Stimulated activated CD4-positive, alpha-beta T cell treated with anti-CD3 and anti-CD28 coated beads, Interleukin-1b, Interleukin-23, amount 100 ng/mL, for 4 hours (primary cell): ENCODE data around the gene LLGL1.

ENCODE experiments used
- DNase-seq, 2 donors: peaks; one replicate each; pipeline ENCODE4 v3.0.0-alpha.2; 2020; ENCODE audit warnings: low read depth in 2 of 2

LLGL1 gene

DNA sequence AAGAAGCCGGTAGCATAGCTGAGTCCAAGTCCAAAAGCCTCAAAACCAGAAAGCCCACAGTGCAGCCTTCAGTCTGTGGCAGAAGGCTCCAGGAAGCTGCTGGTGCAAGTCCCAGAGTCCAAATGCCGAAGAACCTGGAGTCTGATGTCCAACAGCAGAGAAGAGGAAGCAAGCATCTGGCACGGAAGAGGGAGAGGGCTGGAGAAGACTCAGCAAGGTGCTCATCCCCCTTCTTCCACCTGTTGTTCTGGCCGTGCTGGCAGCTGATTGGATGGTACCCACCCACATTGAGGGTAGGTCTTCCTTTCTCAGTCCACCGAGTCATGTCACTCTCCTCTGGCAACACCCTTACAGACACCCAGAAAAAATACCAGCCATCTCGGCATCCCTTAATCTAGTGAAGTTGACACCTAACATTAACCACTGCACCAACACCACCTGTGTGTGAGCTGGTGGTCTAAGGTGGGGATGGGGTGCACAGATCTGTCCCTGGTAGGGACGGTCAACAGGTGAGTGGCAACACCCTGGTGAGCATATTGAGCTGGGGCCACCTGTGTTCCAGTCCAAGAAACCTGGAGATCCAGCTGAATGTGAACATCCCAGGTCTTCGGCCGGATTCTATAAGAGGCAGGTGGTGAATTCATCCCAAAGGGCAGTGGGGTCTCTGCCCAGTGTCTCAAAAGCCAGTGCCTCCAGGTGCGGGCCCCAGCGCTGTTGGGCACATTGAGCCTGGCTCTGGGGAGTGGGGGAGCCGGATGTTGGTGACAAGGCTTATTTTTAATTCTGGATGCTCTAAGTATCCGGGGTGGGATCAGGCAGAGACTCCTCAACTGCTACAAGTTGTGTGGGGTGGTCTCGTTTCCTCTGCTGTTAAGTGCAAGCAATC is 44.9 kb downstream of the LLGL1 start:
- no peak for DNase-seq

- DNase-seq = no peak
These were observed 51.6 kb downstream of the LLGL1 start for GRCh38 chr17:18277076-18277475.

DNA sequence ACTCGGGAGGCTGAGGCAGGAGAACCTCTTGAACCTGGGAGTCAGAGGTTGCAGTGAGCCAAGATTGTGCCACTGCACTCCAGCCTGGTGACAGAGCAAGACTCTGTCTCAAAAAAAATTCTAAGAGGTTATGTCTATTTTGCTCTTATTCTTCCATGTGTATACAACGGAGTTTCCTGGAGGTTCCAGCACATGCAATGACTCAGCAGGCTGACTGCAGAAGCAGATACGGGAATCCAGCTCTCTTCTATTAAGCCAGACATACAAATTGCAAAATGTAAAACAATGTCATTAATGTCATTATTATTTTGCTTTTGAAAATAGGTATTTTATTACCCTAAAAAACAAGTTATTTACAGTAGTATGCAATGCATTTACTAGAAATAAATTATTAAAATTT is 53.4 kb downstream of the LLGL1 start:
- DNase-seq = no peak

GRCh38 chr17:18280249-18280648 is 54.8 kb downstream of the LLGL1 start:
- DNase-seq = no peak

DNA sequence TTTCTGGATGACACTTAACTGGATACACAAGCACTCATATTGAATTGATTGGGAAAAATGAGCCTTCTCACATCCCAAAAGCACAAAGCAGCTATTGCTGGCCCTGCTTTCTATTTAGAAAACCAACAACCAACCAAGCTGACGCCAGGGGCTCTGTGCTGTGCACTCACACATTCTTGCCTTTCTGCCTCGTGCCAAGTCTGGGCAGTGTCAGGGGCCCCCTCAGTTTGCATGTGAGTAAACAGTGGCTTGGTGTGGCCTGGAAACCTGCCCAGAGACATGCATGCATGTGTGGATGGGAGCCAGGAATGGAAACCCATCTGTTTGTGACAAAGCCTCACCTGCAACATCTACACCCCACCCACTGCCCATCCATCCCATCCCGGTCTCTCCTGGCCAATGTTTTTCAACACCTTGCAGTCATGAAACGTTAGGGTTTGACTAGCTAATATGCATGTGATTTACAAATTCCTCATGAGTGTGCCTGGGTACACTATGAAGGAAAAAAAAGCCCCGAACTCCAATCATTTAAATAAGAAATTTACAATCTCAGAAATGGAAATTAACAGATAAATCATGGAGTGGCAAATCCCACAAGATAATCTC is 55.4 kb downstream of the LLGL1 start:
- DNase-seq = no peak

- no peak for DNase-seq
These were observed 56.4 kb downstream of the LLGL1 start for GRCh38 chr17:18281788-18282187.

- DNase-seq = no peak
These were observed 59.9 kb downstream of the LLGL1 start for GRCh38 chr17:18285296-18285695.

DNA sequence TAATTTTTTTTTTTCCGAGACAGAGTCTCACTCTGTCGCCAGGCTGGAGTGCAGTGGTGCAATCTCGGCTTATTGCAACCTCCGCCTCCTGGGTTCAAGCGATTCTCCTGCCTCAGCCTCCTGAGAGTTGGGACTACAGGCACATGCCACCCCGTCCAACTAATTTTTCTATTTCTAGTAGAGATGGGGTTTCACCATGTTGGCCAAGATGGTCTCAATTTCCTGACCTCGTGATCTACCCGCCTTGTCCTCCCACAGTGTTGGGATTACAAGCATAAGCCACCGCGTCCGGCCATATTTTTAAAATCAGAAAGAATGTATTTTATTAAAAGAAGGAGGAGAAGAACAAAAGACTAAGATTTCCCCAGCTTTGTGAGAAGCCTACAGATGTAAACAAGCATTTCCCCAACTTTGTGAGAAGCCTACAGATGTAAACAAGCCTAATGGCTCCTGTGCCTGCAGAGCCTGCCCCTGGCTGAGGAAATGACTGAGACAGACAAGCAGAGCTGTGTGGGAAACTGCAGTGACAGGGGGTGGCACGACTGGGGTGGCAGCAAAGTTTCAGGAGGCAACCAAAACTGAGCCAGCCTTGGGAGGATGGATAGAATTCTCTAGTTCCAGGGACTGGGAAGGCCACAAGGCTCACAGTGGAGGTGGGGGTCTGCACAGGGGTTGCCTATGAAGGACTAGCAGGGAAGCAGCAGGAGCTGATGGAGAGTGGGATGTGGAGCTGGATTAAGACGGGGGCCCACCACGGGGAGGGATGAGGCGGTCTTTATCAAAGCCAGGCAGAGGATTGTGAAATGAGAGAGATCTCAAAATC is 66.5 kb downstream of the LLGL1 start:
- no peak for DNase-seq
